H9 (cell line): ENCODE measurements around the gene RHOU. TPM values are rescaled to one million over a fixed set of nuclear protein-coding genes. Genes with fewer than 3 reads are reported as not detected.

ENCODE experiments used
- DNase-seq: peaks from one replicate; pipeline ENCODE4 v3.0.0-alpha.2; 2017
- H2AFZ ChIP-seq: one replicate; pipeline ENCODE4 v1.6.1; 2013; ENCODE audit warnings: mild to moderate bottlenecking, low read length, control low read depth, moderate library complexity
- H2AK5ac ChIP-seq: 2 replicates; pipeline ENCODE4 v1.6.1; 2013; ENCODE audit warnings: low read length, control low read depth, mixed read lengths; ENCODE audit not compliant: insufficient read length
- H2BK120ac ChIP-seq: one replicate; pipeline ENCODE4 v1.6.1; 2013; ENCODE audit warnings: low read depth, mild to moderate bottlenecking, low read length, control low read depth, inconsistent platforms; ENCODE audit not compliant: poor library complexity, severe bottlenecking
- H2BK12ac ChIP-seq: 2 replicates; pipeline ENCODE4 v1.6.1; 2013; ENCODE audit warnings: low read length, control low read depth, mixed read lengths, low read depth; ENCODE audit not compliant: insufficient read length
- H2BK15ac ChIP-seq: 2 replicates; pipeline ENCODE4 v1.6.1; 2013; ENCODE audit warnings: low read depth, low read length, control low read depth
- H2BK20ac ChIP-seq: one replicate; pipeline ENCODE4 v1.6.1; 2013; ENCODE audit warnings: low read depth, mild to moderate bottlenecking, low read length, control low read depth, inconsistent platforms; ENCODE audit not compliant: poor library complexity, severe bottlenecking
- H2BK5ac ChIP-seq: 2 replicates; pipeline ENCODE4 v1.6.1; 2013; ENCODE audit warnings: low read length, control low read depth, mixed read lengths; ENCODE audit not compliant: insufficient read length
- H3K14ac ChIP-seq: 2 replicates; pipeline ENCODE4 v1.6.1; 2013; ENCODE audit warnings: low read length, control low read depth; ENCODE audit not compliant: insufficient read depth
- H3K18ac ChIP-seq: 2 replicates; pipeline ENCODE4 v1.6.1; 2013; ENCODE audit warnings: low read depth, mild to moderate bottlenecking, mixed read lengths, low read length, control low read depth; ENCODE audit not compliant: insufficient read length
- H3K23ac ChIP-seq: 2 replicates; pipeline ENCODE4 v1.6.1; 2013; ENCODE audit warnings: low read length, control low read depth, mixed read lengths, low read depth; ENCODE audit not compliant: insufficient read length
- H3K23me2 ChIP-seq: 2 replicates; pipeline ENCODE4 v1.6.1; 2013; ENCODE audit warnings: low read depth, mild to moderate bottlenecking, mixed read lengths, low read length, control low read depth; ENCODE audit not compliant: insufficient read length, poor library complexity, severe bottlenecking
- H3K27ac ChIP-seq: 2 replicates; pipeline ENCODE4 v1.5.1; 2013; ENCODE audit warnings: low read length, control low read depth, mixed read lengths, low read depth; ENCODE audit not compliant: insufficient read length
- H3K27me3 ChIP-seq: 2 replicates; pipeline ENCODE4 v1.6.1; 2013; ENCODE audit warnings: low read length, control low read depth, inconsistent platforms; ENCODE audit not compliant: insufficient read depth
- H3K4ac ChIP-seq: 2 replicates; pipeline ENCODE4 v1.6.1; 2013; ENCODE audit warnings: low read depth, mild to moderate bottlenecking, control low read depth, inconsistent platforms, low read length, moderate library complexity
- H3K4me1 ChIP-seq: 2 replicates; pipeline ENCODE4 v1.6.1; 2013; ENCODE audit warnings: low read length, control low read depth, inconsistent platforms; ENCODE audit not compliant: insufficient read depth
- H3K4me2 ChIP-seq: 2 replicates; pipeline ENCODE4 v1.6.1; 2013; ENCODE audit warnings: low read length, control low read depth, mixed read lengths; ENCODE audit not compliant: insufficient read length, insufficient read depth
- H3K56ac ChIP-seq: 2 replicates; pipeline ENCODE4 v1.6.1; 2013; ENCODE audit warnings: low read depth, mild to moderate bottlenecking, mixed read lengths, low read length, control low read depth; ENCODE audit not compliant: insufficient read length
- H3K79me1 ChIP-seq: 2 replicates; pipeline ENCODE4 v1.6.1; 2013; ENCODE audit warnings: low read depth, mild to moderate bottlenecking, moderate library complexity, low read length, control low read depth, inconsistent platforms; ENCODE audit not compliant: insufficient read depth, poor library complexity, severe bottlenecking
- H3K79me2 ChIP-seq: 2 replicates; pipeline ENCODE4 v1.6.1; 2013; ENCODE audit warnings: low read length, control low read depth, inconsistent platforms; ENCODE audit not compliant: insufficient read depth
- H3K9ac ChIP-seq: 2 replicates; pipeline ENCODE4 v1.6.1; 2013; ENCODE audit warnings: low read length, control low read depth, mixed read lengths; ENCODE audit not compliant: insufficient read length; ENCODE audit errors: extremely low read depth
- H3K9me3 ChIP-seq: one replicate; pipeline ENCODE4 v1.6.1; 2013; ENCODE audit warnings: low read depth, low read length, inconsistent platforms; ENCODE audit not compliant: control insufficient read depth
- H3T11ph ChIP-seq: one replicate; pipeline ENCODE4 v1.6.1; 2013; ENCODE audit warnings: mild to moderate bottlenecking, low read length, control low read depth, inconsistent platforms
- H4K20me1 ChIP-seq: one replicate; pipeline ENCODE4 v1.6.1; 2013; ENCODE audit not compliant: control insufficient read depth, insufficient read length, insufficient read depth
- H4K5ac ChIP-seq: 2 replicates; pipeline ENCODE4 v1.6.1; 2013; ENCODE audit warnings: low read depth, mild to moderate bottlenecking, mixed read lengths, low read length, control low read depth; ENCODE audit not compliant: insufficient read length
- H4K8ac ChIP-seq: replicated peaks from 2 replicates; pipeline ENCODE4 v1.6.1; 2013; ENCODE audit warnings: low read length, control low read depth, mixed read lengths, low read depth; ENCODE audit not compliant: insufficient read length
- H4K91ac ChIP-seq: 2 replicates; pipeline ENCODE4 v1.6.1; 2013; ENCODE audit warnings: low read depth, mild to moderate bottlenecking, moderate library complexity, mixed read lengths, low read length, control low read depth; ENCODE audit not compliant: insufficient read length
- H3K27ac Mint-ChIP-seq, 3 experiments: 2 replicates in 2 of 3; 3 replicates in 1 of 3; pipeline ENCODE4 v1.8.0; 2020 to 2021; ENCODE audit warnings: mixed read lengths in 3 of 3, mild to moderate bottlenecking in 1 of 3, moderate library complexity in 1 of 3
- H3K27me3 Mint-ChIP-seq: 2 replicates; pipeline ENCODE4 v1.8.0; 2021; ENCODE audit warnings: low read depth, mild to moderate bottlenecking, moderate library complexity, mixed read lengths
- H3K36me3 Mint-ChIP-seq, 3 experiments: 2 replicates in 2 of 3; 3 replicates in 1 of 3; pipeline ENCODE4 v1.8.0; 2020 to 2021; ENCODE audit warnings: low read depth in 3 of 3, mixed read lengths in 3 of 3; ENCODE audit not compliant: insufficient read depth in 1 of 3
- H3K4me1 Mint-ChIP-seq, 2 experiments: 2 replicates each; pipeline ENCODE4 v1.8.0; 2020; ENCODE audit warnings: mixed read lengths in 2 of 2
- H3K4me3 Mint-ChIP-seq, 2 experiments: 2 replicates in 1 of 2; 3 replicates in 1 of 2; pipeline ENCODE4 v1.8.0; 2020 to 2021; ENCODE audit warnings: mild to moderate bottlenecking in 2 of 2, mixed read lengths in 2 of 2, moderate library complexity in 1 of 2
- H3K9me3 Mint-ChIP-seq, 2 experiments: 2 replicates in 1 of 2; 3 replicates in 1 of 2; pipeline ENCODE4 v1.8.0; 2020; ENCODE audit warnings: mild to moderate bottlenecking in 2 of 2, mixed read lengths in 2 of 2, moderate library complexity in 1 of 2
- CTCF ChIP-seq: fragments of 200-600 bp; sonication (generic); conservative IDR thresholded peaks from 3 replicates; pipeline ENCODE4 v1.8.0; 2021; ENCODE audit warnings: antibody characterized with exemption, mild to moderate bottlenecking
- WGBS: extraction: QIAGEN DNeasy Blood & Tissue Kit; methylation state at CpG from one replicate; pipeline ENCODE4 v1.1.7; 2013; ENCODE audit warnings: missing lambda C conversion rate, low lambda C conversion rate, mixed read lengths; ENCODE audit not compliant: insufficient read length; ENCODE audit errors: extremely low coverage; 5-methylcytosine and 5-hydroxymethylcytosine counted together
- total RNA-seq: library from RNA; stranded (reverse); gene quantifications from 2 replicates; pipeline ENCODE4 v1.2.1, GENCODE V29; 2021

Gene RHOU
- total RNA-seq, 1 experiment from 2014 or later, result 3.9 TPM

GRCh38 chr1:228717081-228717480, 18.2 kb upstream of the RHOU start:
- no peaks in the 10 kb centered on the region for H3K4me1 Mint-ChIP-seq
- H3K79me1 ChIP-seq, result no peaks in the 10 kb centered on the region
- H2AK5ac ChIP-seq, result no peak overlapping the region
- H3K27me3 ChIP-seq, result no peaks in the 10 kb centered on the region
- no peaks in the 10 kb centered on the region for H3K9me3 Mint-ChIP-seq
- H3K27me3 Mint-ChIP-seq, result no peaks in the 10 kb centered on the region; the same call in 1 of the 2 replicates
- no peak overlapping the region for H2BK120ac ChIP-seq
- no peak overlapping the region for H3K56ac ChIP-seq
- no peak overlapping the region for H3K14ac ChIP-seq
- no peak overlapping the region for H3K27ac ChIP-seq
- no peak overlapping the region for H2BK12ac ChIP-seq
- no peaks in the 10 kb centered on the region for H3K36me3 Mint-ChIP-seq
- no peak overlapping the region for H2BK15ac ChIP-seq
- no peak overlapping the region for H3K23ac ChIP-seq
- no peaks in the 10 kb centered on the region for H3K4me1 ChIP-seq
- no peaks in the 10 kb centered on the region for H3K9me3 ChIP-seq
- H4K91ac ChIP-seq, result no peak overlapping the region
- H4K5ac ChIP-seq, result no peak overlapping the region
- no CpG with 5 or more reads among the region's 1 CpG for WGBS
- H2AFZ ChIP-seq, result no peak overlapping the region
- H3K4me3 Mint-ChIP-seq, result no peak overlapping the region
- no peak overlapping the region for H3K4ac ChIP-seq
- no peaks in the 10 kb centered on the region for H3K23me2 ChIP-seq
- H2BK20ac ChIP-seq, result no peak overlapping the region
- no peak overlapping the region for H3K9ac ChIP-seq
- no peaks in the 10 kb centered on the region for H4K20me1 ChIP-seq
- H3K79me2 ChIP-seq, result no peaks in the 10 kb centered on the region
- H3K4me2 ChIP-seq, result no peak overlapping the region
- H3K27ac Mint-ChIP-seq, result no peak overlapping the region
- TF ChIP-seq CTCF, result no peak
- H3T11ph ChIP-seq, result no peak overlapping the region
- H2BK5ac ChIP-seq, result no peak overlapping the region
- DNase-seq, result no peak
- no peak overlapping the region for H4K8ac ChIP-seq
- H3K18ac ChIP-seq, result no peak overlapping the region
